IPS DF 19.7 (cell line): ENCODE results near the gene TYW3.

Source experiments
- DNase-seq: peaks from one replicate; pipeline ENCODE4 v3.0.0-alpha.2; 2013; ENCODE audit warnings: low read depth, low spot score

The TYW3 gene

GRCh38 chr1:74790453-74790852 is 57.5 kb downstream of the TYW3 start:
- DNase-seq, result no peak

- no peak for DNase-seq
Measured at GRCh38 chr1:74791491-74791890, 58.5 kb downstream of the TYW3 start.

- no peak for DNase-seq
Measured at GRCh38 chr1:74799119-74799657, 66.2 kb downstream of the TYW3 start.

- no peak for DNase-seq
Measured at GRCh38 chr1:74811436-74812179, 78.7 kb downstream of the TYW3 start.

GRCh38 chr1:74812180-74812541 is 79.2 kb downstream of the TYW3 start:
- no peak for DNase-seq
